Left colon (tissue), 2 donors: Measurements from ENCODE around the gene SYTL3. TPM values are rescaled to one million over a fixed set of nuclear protein-coding genes. Genes with fewer than 3 reads are reported as not detected.

Experiments
- ATAC-seq: fragments of 200-7000 bp; cut with Tn5 transposase; one replicate; pipeline ENCODE4 v1.9.1; 2020; ENCODE audit warnings: mild to moderate bottlenecking, moderate library complexity
- DNase-seq, 2 donors: peaks; one replicate each; pipeline ENCODE4 v3.0.0-alpha.2; 2020
- intact Hi-C, 2 donors: fragments of 100-400 bp; cut with DNase I in 1 of 2; cut with micrococcal nuclease in 1 of 2; formaldehyde crosslinking; loops; one replicate each; pipeline versions ENCODE4 v1.11.2 to v1.14.0; 2022; cut with DNase I, micrococcal nuclease
- total RNA-seq, 2 donors: library from RNA; stranded (reverse); fragmentation: NEBNext Ultra II Directional; extraction: Animal tissue kit (Norgen Biotek cat#: 25700); gene quantifications; one replicate each; pipeline ENCODE4 v1.2.1, GENCODE V29; 2021
- donor health status: DM: no; HTN: no; CAD: no.
- donor health status: DM: yes; HTN: yes; CAD: no.

The SYTL3 gene
- total RNA-seq, 2 donors from 2014 or later = 2.6 to 2.7 TPM

GRCh38 chr6:158761746-158762145, 111.9 kb downstream of the SYTL3 start:
- ATAC-seq (peak; percentile 2), DNase-seq (no peak)

GRCh38 chr6:158762787-158763433, 113.1 kb downstream of the SYTL3 start:
- intact Hi-C loops = no loop called here
- ATAC-seq = peak; percentile 41
- DNase-seq = no peak

More at GRCh38 chr6:158761746-158762145, 111.9 kb downstream of the SYTL3 start:
- intact Hi-C loops = no loop called here

GRCh38 chr6:158763434-158764182, 113.8 kb downstream of the SYTL3 start:
- DNase-seq (no peak), ATAC-seq (peak; percentile 15)
- intact Hi-C loops = no loop called here

- DNase-seq (peak in 1 of 2 donors; percentile 21), ATAC-seq (no peak)
- intact Hi-C loops = no loop called here
Observed at GRCh38 chr6:158764183-158764849, 114.5 kb downstream of the SYTL3 start.

GRCh38 chr6:158764926-158765325, 115.1 kb downstream of the SYTL3 start:
- intact Hi-C loops = no loop called here
- ATAC-seq (no peak), DNase-seq (peak in 1 of 2 donors; percentile 17)

- intact Hi-C loops = no loop called here
- DNase-seq (no peak), ATAC-seq (no peak)
Observed at GRCh38 chr6:158765499-158766068, 115.7 kb downstream of the SYTL3 start.

GRCh38 chr6:158766621-158767455, 117.0 kb downstream of the SYTL3 start:
- DNase-seq (peak in 1 of 2 donors; percentile 20), ATAC-seq (no peak)
- intact Hi-C loops = no loop called here

- intact Hi-C loops = no loop called here
- ATAC-seq (peak; percentile 14), DNase-seq (peak in 1 of 2 donors; percentile 24)
Observed at GRCh38 chr6:158767709-158768108, 117.9 kb downstream of the SYTL3 start.

- DNase-seq (no peak), ATAC-seq (no peak)
- intact Hi-C loops = no loop called here
Observed at GRCh38 chr6:158768436-158768835, 118.6 kb downstream of the SYTL3 start.

- DNase-seq (peak in 1 of 2 donors; percentile 23), ATAC-seq (no peak)
- intact Hi-C loops = no loop called here
Observed at GRCh38 chr6:158769234-158769770, 119.4 kb downstream of the SYTL3 start.

- intact Hi-C loops = no loop called here
- no peak for ATAC-seq
- peak in 1 of 2 donors; percentile 24 for DNase-seq
Observed at GRCh38 chr6:158769771-158770432, 120.0 kb downstream of the SYTL3 start.

- ATAC-seq = no peak
- DNase-seq = peak in 1 of 2 donors; percentile 22
- intact Hi-C loops = no loop called here
Observed at GRCh38 chr6:158770533-158771330, 120.9 kb downstream of the SYTL3 start.

GRCh38 chr6:158771399-158772152, 121.7 kb downstream of the SYTL3 start:
- ATAC-seq (no peak), DNase-seq (no peak)
- intact Hi-C loops = no loop called here

- ATAC-seq (no peak), DNase-seq (no peak)
- intact Hi-C loops = no loop called here
Observed at GRCh38 chr6:158772172-158772571, 122.3 kb downstream of the SYTL3 start.

- peak; percentile 89 for ATAC-seq
- intact Hi-C loops = no loop called here
- DNase-seq = peak; percentile 65 to 88
Observed at GRCh38 chr6:158772851-158773371, 123.1 kb downstream of the SYTL3 start.
